Tibial artery (tissue), 4 donors: Measurements from ENCODE around the gene TMSB4X.

Experiments used
- DNase-seq, 2 donors: peaks; one replicate each; pipeline ENCODE4 v3.0.0-alpha.2; 2019
- H3K27ac ChIP-seq, 2 donors: fragments of 200-600 bp; sonication (generic) in 1 of 2; 1 replicate in 1 of 2; 2 replicates in 1 of 2; pipeline ENCODE4 v1.5.1; 2018 to 2019; ENCODE audit warnings: mild to moderate bottlenecking in 1 of 2
- H3K27me3 ChIP-seq, 2 donors: fragments of 200-600 bp; sonication (generic) in 1 of 2; one replicate each; pipeline versions ENCODE4 v1.5.1 to v1.6.0; 2016 to 2019
- H3K36me3 ChIP-seq, 3 donors: fragments of 200-600 bp; sonication (generic) in 2 of 3; one replicate each; pipeline ENCODE4 v1.5.1; 2016 to 2019; ENCODE audit warnings: mild to moderate bottlenecking in 2 of 3
- H3K4me1 ChIP-seq, 4 donors: fragments of 200-600 bp; sonication (generic) in 2 of 4; 1 replicate in 3 of 4; 2 replicates in 1 of 4; pipeline ENCODE4 v1.5.1; 2016 to 2019
- H3K4me3 ChIP-seq, 2 donors: fragments of 200-600 bp; sonication (generic) in 1 of 2; 1 replicate in 1 of 2; 2 replicates in 1 of 2; pipeline ENCODE4 v1.5.1; 2018 to 2019; ENCODE audit warnings: mild to moderate bottlenecking in 2 of 2
- H3K9me3 ChIP-seq, 3 donors: fragments of 200-600 bp; sonication (generic) in 1 of 3; one replicate each; pipeline ENCODE4 v1.5.1; 2016 to 2019
- intact Hi-C: fragments of 100-400 bp; cut with DNase I; formaldehyde crosslinking; loops from one replicate; pipeline ENCODE4 v1.15.0; 2023; ENCODE audit warnings: low total_unique reads
- TF ChIP-seq, protein P1 (sequence below), 2 experiments: fragments of 200-600 bp in 1 of 2; fragments of 450-650 bp in 1 of 2; IDR thresholded peaks; one replicate each; pipeline ENCODE4 v1.5.1; 2017 to 2019; ENCODE audit warnings: antibody characterized with exemption in 2 of 2, mild to moderate bottlenecking in 1 of 2, moderate library complexity in 1 of 2

TMSB4X gene

GRCh38 chrX:12991575-12991974 lies 16.7 kb downstream of the TMSB4X start:
- TF ChIP-seq, protein P1, sequence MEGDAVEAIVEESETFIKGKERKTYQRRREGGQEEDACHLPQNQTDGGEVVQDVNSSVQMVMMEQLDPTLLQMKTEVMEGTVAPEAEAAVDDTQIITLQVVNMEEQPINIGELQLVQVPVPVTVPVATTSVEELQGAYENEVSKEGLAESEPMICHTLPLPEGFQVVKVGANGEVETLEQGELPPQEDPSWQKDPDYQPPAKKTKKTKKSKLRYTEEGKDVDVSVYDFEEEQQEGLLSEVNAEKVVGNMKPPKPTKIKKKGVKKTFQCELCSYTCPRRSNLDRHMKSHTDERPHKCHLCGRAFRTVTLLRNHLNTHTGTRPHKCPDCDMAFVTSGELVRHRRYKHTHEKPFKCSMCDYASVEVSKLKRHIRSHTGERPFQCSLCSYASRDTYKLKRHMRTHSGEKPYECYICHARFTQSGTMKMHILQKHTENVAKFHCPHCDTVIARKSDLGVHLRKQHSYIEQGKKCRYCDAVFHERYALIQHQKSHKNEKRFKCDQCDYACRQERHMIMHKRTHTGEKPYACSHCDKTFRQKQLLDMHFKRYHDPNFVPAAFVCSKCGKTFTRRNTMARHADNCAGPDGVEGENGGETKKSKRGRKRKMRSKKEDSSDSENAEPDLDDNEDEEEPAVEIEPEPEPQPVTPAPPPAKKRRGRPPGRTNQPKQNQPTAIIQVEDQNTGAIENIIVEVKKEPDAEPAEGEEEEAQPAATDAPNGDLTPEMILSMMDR (IDR thresholded peaks at IDR 0.05), result no peak
- intact Hi-C loops, result no loop called here
- Histone ChIP-seq H3K9me3 (no peaks in the 10 kb centered on the region), H3K4me3 (no peak overlapping the region), H3K27me3 (no peaks in the 10 kb centered on the region), H3K4me1 (peaks cover 0 to 8% (median 0%) of the 10 kb centered on the region in 4 donors), H3K27ac (no peak overlapping the region), H3K36me3 (no peaks in the 10 kb centered on the region)
- DNase-seq, result no peak

GRCh38 chrX:12992544-12993118 lies 17.7 kb downstream of the TMSB4X start:
- intact Hi-C loops, result no loop called here
- no peak overlapping the region for H3K27ac ChIP-seq
- TF ChIP-seq, protein P1 (IDR thresholded peaks at IDR 0.05), result no peak

DNA sequence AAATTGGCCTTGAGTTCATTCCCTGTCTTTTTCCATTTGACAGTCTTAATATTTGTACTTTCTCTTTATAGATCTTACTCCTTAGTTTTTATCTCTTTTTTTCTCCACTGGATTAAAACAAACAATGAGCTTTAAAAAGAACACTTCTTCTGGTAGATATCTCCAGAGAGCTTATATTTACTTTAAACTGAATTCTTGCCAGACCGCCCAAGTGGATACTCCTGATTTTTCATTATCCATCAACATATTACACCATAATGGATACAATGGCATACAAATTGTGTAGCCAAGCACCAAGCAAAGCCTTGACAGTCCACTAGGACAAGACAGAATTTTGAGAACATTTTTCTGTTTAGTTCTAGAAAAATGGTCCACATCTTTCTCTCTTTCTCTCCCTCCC lies 18.9 kb downstream of the TMSB4X start:
- H3K4me1 ChIP-seq, result peaks cover 0 to 6% (median 0%) of the 10 kb centered on the region in 4 donors
- no peaks in the 10 kb centered on the region for H3K9me3 ChIP-seq
- no peak overlapping the region for H3K27ac ChIP-seq
- no peaks in the 10 kb centered on the region for H3K36me3 ChIP-seq
- intact Hi-C loops, result no loop called here
- no peak for DNase-seq
- no peaks in the 10 kb centered on the region for H3K27me3 ChIP-seq
- H3K4me3 ChIP-seq, result no peak overlapping the region
- TF ChIP-seq, protein P1 (IDR thresholded peaks at IDR 0.05), result no peak

More at GRCh38 chrX:12992544-12993118, 17.7 kb downstream of the TMSB4X start:
- Histone ChIP-seq H3K36me3 (no peaks in the 10 kb centered on the region), H3K4me3 (no peak overlapping the region), H3K27me3 (no peaks in the 10 kb centered on the region), H3K9me3 (no peaks in the 10 kb centered on the region), H3K4me1 (peaks cover 0 to 8% (median 0%) of the 10 kb centered on the region in 4 donors)
- no peak for DNase-seq

- H3K9me3 ChIP-seq, result no peaks in the 10 kb centered on the region
- intact Hi-C loops, result no loop called here
- no peak overlapping the region for H3K4me3 ChIP-seq
- peaks cover 0 to 1% (median 0%) of the 10 kb centered on the region in 4 donors for H3K4me1 ChIP-seq
- no peak overlapping the region for H3K27ac ChIP-seq
- no peaks in the 10 kb centered on the region for H3K27me3 ChIP-seq
- DNase-seq, result no peak
- TF ChIP-seq, protein P1 (IDR thresholded peaks at IDR 0.05), result no peak
- H3K36me3 ChIP-seq, result no peaks in the 10 kb centered on the region
These were observed 19.4 kb downstream of the TMSB4X start for GRCh38 chrX:12994321-12994720.

- no peak for DNase-seq
- H3K27me3 ChIP-seq, result no peaks in the 10 kb centered on the region
- H3K4me3 ChIP-seq, result no peak overlapping the region
- intact Hi-C loops, result no loop called here
- no peak overlapping the region for H3K27ac ChIP-seq
- no peaks in the 10 kb centered on the region for H3K9me3 ChIP-seq
- TF ChIP-seq, protein P1 (IDR thresholded peaks at IDR 0.05), result no peak
- no peaks in the 10 kb centered on the region for H3K4me1 ChIP-seq
- no peaks in the 10 kb centered on the region for H3K36me3 ChIP-seq
These were observed 22.1 kb downstream of the TMSB4X start for GRCh38 chrX:12996934-12997435.
